Measurements from ENCODE around the gene RELT.

RELT gene

DNA sequence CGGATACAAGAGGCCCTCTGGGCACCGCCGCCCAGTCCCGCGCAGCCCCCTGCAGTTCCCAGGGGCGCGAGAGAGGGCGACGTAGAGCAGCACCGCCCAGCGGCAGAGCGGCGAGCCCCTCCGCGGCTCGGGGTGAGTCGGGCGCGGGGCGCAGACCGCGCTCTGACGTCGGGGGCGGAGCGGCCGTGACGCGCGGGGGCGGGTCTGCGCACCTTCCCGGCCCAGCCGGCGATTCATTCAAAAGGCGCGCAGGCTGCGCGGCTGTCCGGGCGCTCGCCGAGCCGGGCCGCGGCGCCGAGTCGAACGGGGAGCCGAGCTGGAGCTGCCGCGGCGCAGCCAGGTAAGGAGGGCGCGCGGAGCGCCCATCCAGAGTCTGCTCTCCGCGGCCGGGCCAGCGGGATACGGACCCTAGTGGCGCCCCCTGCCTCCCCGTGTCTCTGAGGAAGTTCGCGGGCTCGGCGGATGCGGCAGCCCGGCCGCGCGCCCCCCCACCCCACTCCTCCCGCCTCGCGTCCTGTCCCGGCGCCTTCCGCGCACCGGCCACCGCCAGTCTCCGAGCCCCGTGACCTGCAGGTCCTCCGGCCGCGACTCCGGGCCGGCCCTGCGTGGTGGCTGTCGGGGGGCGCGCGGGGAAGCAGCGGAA lies at the start of gene RELT:
Gene RELT (plus strand): TSS at position 240 of the 643 bp plus-strand sequence. CDS start 12,738 bp downstream, outside the sequence.
- TF ChIP-seq, protein P1, sequence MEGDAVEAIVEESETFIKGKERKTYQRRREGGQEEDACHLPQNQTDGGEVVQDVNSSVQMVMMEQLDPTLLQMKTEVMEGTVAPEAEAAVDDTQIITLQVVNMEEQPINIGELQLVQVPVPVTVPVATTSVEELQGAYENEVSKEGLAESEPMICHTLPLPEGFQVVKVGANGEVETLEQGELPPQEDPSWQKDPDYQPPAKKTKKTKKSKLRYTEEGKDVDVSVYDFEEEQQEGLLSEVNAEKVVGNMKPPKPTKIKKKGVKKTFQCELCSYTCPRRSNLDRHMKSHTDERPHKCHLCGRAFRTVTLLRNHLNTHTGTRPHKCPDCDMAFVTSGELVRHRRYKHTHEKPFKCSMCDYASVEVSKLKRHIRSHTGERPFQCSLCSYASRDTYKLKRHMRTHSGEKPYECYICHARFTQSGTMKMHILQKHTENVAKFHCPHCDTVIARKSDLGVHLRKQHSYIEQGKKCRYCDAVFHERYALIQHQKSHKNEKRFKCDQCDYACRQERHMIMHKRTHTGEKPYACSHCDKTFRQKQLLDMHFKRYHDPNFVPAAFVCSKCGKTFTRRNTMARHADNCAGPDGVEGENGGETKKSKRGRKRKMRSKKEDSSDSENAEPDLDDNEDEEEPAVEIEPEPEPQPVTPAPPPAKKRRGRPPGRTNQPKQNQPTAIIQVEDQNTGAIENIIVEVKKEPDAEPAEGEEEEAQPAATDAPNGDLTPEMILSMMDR (IDR thresholded peaks at IDR 0.05; ENCODE audit: extremely low read depth, missing control alignments) = peak; percentile 89
- DNase-seq (ENCODE audit: low spot score) = peak; percentile 99

DNA sequence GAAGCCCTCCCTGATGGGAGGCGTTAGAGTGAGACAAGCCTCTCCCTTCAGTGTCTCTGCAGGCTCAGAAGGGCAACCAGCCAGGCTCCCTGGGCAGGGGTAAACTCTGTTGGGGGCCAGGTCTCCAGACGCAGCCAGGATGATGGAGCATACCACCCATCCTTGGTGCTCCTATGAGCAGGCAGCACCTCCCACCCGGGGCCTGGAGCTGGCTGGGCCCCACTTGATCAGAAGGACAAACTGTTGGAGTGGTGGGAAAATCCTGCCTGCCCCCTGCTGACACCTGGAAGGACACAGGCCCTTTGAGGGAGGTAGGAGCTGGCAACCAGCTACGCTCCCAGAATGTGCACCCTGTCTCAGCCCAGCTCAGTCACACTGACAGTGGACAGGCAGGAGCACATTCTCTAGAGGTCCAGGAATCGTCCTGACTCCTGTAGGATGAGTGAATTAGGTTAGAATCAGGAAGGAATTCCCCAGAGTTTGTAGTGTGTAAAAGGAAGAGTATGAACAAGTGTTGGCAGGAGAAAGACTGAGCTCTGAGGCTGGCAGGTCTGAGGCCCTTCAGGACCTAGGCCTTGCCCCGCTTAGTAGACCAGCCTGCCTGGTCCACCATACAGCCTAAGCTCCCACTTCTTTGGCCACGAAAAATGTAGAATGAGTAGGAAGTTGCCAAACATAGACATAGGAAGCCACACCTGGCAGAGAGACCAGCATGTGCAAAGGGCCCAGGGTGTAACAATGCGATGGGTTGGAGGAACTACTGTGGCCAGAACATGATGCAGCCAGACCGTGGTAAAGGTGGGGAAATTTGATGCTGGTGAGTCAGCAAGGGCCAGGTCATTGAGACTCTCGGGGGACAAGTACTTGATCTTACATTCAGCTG lies 49.0 kb upstream of the RELT start:
- DNase-seq (ENCODE audit: low spot score) = peak; percentile 62
- TF ChIP-seq, protein P1 (IDR thresholded peaks at IDR 0.05; ENCODE audit: extremely low read depth, missing control alignments) = no peak

GRCh38 chr11:73327812-73328364 lies 48.3 kb upstream of the RELT start:
- TF ChIP-seq, protein P1 (IDR thresholded peaks at IDR 0.05; ENCODE audit: extremely low read depth, missing control alignments) = no peak
- DNase-seq (ENCODE audit: low spot score) = no peak

GRCh38 chr11:73330569-73331093 lies 45.6 kb upstream of the RELT start:
- TF ChIP-seq, protein P1 (IDR thresholded peaks at IDR 0.05; ENCODE audit: extremely low read depth, missing control alignments) = no peak
- DNase-seq (ENCODE audit: low spot score) = no peak

- DNase-seq (ENCODE audit: low spot score) = no peak
- TF ChIP-seq, protein P1 (IDR thresholded peaks at IDR 0.05; ENCODE audit: extremely low read depth, missing control alignments) = no peak
Observed at GRCh38 chr11:73331138-73331916, 44.9 kb upstream of the RELT start.

GRCh38 chr11:73333173-73333572 lies 43.0 kb upstream of the RELT start:
- TF ChIP-seq, protein P1 (IDR thresholded peaks at IDR 0.05; ENCODE audit: extremely low read depth, missing control alignments) = no peak
- DNase-seq (ENCODE audit: low spot score) = no peak
